Panc1 (cell line): ENCODE measurements around the gene PDS5B.

Experiments used
- POLR2AphosphoS5 ChIP-seq: IDR thresholded peaks from 2 replicates; pipeline ENCODE4 v1.6.1; 2012; ENCODE audit warnings: mild to moderate bottlenecking, low read depth, low read length, moderate library complexity
- SIN3A ChIP-seq: IDR thresholded peaks from 2 replicates; pipeline ENCODE4 v1.6.1; 2012; ENCODE audit warnings: low read depth, mild to moderate bottlenecking, low read length, moderate library complexity, borderline replicate concordance; ENCODE audit not compliant: insufficient read depth
- TCF7L2 ChIP-seq: IDR thresholded peaks from 2 replicates; pipeline ENCODE4 v1.6.1; 2011; ENCODE audit warnings: mild to moderate bottlenecking, low read depth, low read length, inconsistent platforms
- TF ChIP-seq, protein P1 (sequence below): fragments of 450-650 bp; IDR thresholded peaks from 2 replicates; pipeline ENCODE4 v1.5.1; 2017; ENCODE audit warnings: mild to moderate bottlenecking
- TF ChIP-seq, protein P2 (sequence below), 2 experiments: IDR thresholded peaks; 2 replicates each; pipeline ENCODE4 v1.6.1; 2011 to 2012; ENCODE audit warnings: low read depth in 2 of 2, control low read depth in 1 of 2, low read length in 1 of 2, mild to moderate bottlenecking in 1 of 2, moderate library complexity in 1 of 2; ENCODE audit not compliant: insufficient read depth in 1 of 2

DNA sequence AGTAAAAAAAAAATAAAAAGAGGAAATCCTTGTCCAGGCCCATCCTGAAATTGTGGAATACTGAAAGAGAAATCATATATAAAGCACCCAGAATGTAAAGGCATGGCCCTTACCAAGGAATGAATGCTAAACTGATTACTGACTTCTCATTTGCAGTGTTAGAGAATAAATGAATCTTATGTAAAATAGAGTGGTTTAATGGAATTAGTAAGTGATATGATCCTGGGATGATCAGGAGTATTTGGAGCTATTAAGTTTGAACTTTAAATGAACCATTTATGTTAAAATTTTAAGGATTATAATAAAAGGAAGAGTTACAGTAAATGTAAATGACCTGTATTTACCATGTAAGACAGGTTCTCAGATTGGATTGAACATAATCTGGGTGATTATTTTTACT is 75.4 kb downstream of the PDS5B start:
- TF ChIP-seq, protein P1, sequence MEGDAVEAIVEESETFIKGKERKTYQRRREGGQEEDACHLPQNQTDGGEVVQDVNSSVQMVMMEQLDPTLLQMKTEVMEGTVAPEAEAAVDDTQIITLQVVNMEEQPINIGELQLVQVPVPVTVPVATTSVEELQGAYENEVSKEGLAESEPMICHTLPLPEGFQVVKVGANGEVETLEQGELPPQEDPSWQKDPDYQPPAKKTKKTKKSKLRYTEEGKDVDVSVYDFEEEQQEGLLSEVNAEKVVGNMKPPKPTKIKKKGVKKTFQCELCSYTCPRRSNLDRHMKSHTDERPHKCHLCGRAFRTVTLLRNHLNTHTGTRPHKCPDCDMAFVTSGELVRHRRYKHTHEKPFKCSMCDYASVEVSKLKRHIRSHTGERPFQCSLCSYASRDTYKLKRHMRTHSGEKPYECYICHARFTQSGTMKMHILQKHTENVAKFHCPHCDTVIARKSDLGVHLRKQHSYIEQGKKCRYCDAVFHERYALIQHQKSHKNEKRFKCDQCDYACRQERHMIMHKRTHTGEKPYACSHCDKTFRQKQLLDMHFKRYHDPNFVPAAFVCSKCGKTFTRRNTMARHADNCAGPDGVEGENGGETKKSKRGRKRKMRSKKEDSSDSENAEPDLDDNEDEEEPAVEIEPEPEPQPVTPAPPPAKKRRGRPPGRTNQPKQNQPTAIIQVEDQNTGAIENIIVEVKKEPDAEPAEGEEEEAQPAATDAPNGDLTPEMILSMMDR = no peak
- TF ChIP-seq POLR2AphosphoS5 (no peak), SIN3A (no peak), TCF7L2 (no peak)
- TF ChIP-seq, protein P2, sequence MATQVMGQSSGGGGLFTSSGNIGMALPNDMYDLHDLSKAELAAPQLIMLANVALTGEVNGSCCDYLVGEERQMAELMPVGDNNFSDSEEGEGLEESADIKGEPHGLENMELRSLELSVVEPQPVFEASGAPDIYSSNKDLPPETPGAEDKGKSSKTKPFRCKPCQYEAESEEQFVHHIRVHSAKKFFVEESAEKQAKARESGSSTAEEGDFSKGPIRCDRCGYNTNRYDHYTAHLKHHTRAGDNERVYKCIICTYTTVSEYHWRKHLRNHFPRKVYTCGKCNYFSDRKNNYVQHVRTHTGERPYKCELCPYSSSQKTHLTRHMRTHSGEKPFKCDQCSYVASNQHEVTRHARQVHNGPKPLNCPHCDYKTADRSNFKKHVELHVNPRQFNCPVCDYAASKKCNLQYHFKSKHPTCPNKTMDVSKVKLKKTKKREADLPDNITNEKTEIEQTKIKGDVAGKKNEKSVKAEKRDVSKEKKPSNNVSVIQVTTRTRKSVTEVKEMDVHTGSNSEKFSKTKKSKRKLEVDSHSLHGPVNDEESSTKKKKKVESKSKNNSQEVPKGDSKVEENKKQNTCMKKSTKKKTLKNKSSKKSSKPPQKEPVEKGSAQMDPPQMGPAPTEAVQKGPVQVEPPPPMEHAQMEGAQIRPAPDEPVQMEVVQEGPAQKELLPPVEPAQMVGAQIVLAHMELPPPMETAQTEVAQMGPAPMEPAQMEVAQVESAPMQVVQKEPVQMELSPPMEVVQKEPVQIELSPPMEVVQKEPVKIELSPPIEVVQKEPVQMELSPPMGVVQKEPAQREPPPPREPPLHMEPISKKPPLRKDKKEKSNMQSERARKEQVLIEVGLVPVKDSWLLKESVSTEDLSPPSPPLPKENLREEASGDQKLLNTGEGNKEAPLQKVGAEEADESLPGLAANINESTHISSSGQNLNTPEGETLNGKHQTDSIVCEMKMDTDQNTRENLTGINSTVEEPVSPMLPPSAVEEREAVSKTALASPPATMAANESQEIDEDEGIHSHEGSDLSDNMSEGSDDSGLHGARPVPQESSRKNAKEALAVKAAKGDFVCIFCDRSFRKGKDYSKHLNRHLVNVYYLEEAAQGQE (IDR thresholded peaks at IDR 0.05; ENCODE audit: insufficient read depth in 1 of 2, low read depth in 2 of 2, low read length in 1 of 2) = no peak
